AG10803 (cell line): Measurements from ENCODE around the gene CAMK1D.

Source experiments
- DNase-seq: peaks from one replicate; pipeline ENCODE4 v3.0.0; 2010; ENCODE audit warnings: low read depth
- H3K4me3 ChIP-seq: 2 replicates; pipeline ENCODE4 v1.5.1; 2011; ENCODE audit warnings: mild to moderate bottlenecking, low read length, control low read depth
- CTCF ChIP-seq: conservative IDR thresholded peaks from 2 replicates; pipeline ENCODE4 v1.5.1; 2011; ENCODE audit warnings: mild to moderate bottlenecking, low read length, control low read depth, inconsistent platforms

The CAMK1D gene

GRCh38 chr10:12783293-12783692, 433.9 kb downstream of the CAMK1D start:
- H3K4me3 ChIP-seq: no peak overlapping the region
- TF ChIP-seq CTCF: no peak
- no peak for DNase-seq

DNA sequence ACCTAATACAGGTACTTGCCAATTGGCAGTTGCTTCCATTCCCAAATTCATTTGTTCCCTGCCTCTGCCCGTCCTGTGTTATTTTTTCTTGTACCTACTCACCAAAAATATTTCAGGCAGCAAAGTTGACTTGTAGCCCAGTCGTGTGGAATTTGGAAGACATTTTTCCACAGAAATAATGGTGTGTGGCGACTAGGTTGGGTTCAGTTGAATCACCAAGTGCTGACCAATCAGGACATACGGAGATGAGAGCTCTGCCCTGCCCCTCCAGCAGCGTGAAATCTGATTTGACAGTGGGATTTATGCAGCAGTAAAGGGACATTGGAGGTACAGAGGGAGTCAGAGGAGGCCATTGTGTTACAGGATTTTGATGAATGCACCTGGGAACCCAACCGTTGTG, 435.3 kb downstream of the CAMK1D start:
- H3K4me3 ChIP-seq: no peak overlapping the region
- no peak for DNase-seq
- no peak for TF ChIP-seq CTCF

DNA sequence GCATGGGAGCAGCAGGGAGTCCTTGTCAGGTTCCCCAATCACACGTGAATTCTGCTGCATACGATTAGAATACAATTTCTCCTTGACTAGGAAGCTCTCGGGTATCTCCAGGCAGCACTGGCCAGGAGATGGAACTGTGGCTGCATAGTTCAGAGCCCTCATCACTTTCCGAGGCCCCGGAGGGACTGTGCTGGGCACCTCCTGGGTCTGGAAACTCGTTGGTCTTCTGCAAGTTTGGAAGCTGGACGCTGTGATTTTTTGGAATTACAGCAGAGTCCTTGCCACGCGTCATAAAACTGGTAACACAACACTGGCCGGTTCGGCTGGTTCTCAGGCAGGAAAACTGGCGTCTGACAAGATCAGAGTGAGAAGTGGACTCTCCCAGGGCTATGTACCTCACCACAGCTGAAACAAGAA, 436.1 kb downstream of the CAMK1D start:
- no peak for DNase-seq
- H3K4me3 ChIP-seq: no peak overlapping the region
- no peak for TF ChIP-seq CTCF

- no peak for TF ChIP-seq CTCF
- no peak for DNase-seq
- H3K4me3 ChIP-seq: no peak overlapping the region
Observed at GRCh38 chr10:12787297-12787696, 437.9 kb downstream of the CAMK1D start.

GRCh38 chr10:12788277-12788676, 438.9 kb downstream of the CAMK1D start:
- DNase-seq: no peak
- H3K4me3 ChIP-seq: no peak overlapping the region
- TF ChIP-seq CTCF: no peak

DNA sequence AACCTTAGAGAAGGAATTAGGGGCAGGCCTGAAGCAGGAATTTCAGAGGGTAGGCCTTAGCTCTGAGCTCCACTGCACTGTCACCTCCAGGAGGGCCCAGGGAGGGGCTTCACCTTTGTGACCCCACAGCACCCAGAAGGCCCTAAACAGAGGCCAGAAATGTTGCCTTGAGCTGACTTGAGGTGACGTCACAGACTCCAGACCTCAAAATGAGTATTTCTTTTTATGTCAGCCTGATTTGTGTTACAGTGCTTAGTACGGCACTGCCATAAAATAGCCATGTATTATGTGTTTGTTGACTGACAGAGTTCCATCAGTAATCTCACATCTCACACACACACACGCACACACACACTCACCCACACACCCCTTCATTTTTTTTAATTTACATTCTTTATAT, 440.9 kb downstream of the CAMK1D start:
- TF ChIP-seq CTCF: no peak
- no peak for DNase-seq
- H3K4me3 ChIP-seq: no peak overlapping the region

GRCh38 chr10:12791728-12792127, 442.4 kb downstream of the CAMK1D start:
- no peak overlapping the region for H3K4me3 ChIP-seq
- no peak for DNase-seq
- TF ChIP-seq CTCF: no peak
